Activated CD4-positive, alpha-beta T cell treated with anti-CD3 and anti-CD28 coated beads for 4 hours (primary cell): ENCODE data around the gene BTN1A1.
A peak's percentile ranks its signal among the peaks of the same experiment; 100 is the strongest.
"Not testable (repeated sequence)": the region's sequence is repeated elsewhere in the genome, so short reads cannot be mapped to it uniquely, and the experiment has no call there.

Experiments
- DNase-seq, 2 donors: peaks; one replicate each; pipeline ENCODE4 v3.0.0-alpha.2; 2020

The BTN1A1 gene

DNA sequence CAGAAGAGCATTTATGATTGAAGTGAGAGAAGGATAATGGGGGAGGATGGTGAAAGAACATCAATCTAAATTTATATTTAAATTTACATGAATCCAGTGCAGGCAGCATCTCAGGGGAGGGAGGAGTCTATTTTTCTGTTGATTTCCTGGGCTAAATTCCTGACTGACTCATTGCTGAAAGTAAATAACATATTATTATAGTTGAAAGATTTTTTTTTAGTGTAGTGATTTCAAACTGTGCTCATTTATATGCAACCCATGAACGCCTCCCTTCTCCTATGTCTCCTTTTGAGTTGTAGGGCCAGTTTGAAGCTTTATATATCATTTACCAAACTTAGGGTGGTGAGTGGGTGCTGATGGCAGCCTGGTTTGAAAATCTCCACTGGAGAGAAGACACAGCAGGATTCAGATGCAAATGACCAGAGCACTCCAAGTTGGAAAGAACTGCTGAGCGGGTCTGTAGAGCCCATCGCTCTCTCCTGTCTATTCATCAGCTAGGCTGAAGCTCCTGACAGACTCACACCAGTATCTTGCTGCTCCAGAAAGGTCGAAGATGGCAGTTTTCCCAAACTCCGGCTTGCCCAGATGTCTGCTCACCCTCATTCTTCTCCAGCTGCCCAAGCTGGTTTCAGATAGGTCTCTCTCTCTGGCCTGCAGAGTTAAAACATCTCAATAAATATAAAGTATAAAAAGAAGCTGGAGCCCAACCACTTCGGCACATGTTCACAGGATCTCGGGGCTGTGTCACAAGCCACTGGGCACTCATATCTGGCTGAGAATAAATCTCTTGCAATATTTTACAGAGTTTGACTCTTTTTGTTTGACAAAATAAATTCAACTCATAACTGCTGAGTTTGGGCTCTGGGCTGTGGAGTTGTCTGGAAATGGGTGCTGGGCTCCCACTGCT, 24.0 kb upstream of the BTN1A1 start:
- DNase-seq: no peak

GRCh38 chr6:26476896-26477295, 23.2 kb upstream of the BTN1A1 start:
- DNase-seq: no peak

- DNase-seq: no peak
Measured at GRCh38 chr6:26477426-26477825, 22.7 kb upstream of the BTN1A1 start.

DNA sequence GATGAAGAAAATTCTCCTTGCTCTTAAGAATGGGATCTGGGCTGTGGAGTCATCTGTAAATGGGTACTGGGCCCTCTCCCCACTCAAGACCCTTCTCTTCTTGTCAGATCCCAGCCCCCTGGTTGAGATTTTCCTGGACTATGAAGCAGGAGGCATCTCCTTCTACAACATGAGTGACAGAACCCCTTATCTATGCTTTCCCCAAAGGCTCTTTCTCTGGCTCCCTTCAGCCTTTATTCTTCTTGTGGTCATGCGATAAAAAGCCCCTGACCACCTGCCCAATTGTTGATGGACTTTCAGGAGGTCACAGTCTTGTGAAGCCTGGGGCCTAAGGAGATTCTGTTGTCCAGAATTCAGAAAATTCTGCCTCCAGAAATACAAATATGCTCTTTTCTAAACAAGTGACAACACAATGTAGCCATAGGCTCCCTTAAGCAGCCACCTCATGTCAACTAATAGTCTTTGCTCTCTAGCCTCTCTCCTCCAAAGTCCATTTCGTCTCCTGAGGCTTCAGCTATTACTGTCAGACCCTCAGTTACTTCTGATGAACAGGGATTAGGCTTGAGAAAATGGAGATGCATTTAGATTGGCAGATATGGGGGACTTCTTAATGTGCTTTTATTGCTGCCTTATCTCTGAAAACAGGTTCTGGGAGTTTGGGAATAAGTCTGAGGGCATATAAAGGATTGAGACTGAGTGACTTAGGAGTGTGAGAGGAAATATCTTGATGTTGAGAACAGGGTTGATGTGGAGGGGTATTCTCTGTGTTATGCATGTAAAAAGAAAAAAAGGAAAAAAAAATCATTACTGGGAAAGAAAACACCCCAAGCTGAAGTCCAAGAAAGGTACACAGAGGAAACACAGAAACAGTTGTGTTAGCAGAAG, 21.8 kb upstream of the BTN1A1 start:
- no peak for DNase-seq

GRCh38 chr6:26478985-26479278, 21.2 kb upstream of the BTN1A1 start:
- DNase-seq: no peak

- DNase-seq: no peak
Measured at GRCh38 chr6:26482338-26482737, 17.8 kb upstream of the BTN1A1 start.

DNA sequence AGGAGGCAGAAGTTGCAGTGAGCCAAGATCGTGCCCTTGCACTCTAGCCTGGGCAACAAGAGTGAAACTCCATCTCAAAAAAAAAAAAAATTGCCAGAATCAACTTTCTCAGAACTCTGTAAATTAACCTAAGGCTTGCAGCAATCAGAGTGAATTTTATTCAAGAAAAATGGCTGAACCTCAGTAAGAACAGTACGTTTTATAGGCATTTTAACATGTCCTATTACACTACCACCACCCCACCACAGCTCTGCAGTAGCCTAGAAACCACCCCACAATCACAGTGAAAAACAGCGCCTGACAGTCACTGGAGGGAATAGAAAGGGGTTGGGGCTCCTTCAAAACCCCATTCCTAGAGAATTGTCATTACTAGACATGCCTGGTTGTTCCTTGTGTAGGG, 16.4 kb upstream of the BTN1A1 start:
- no peak for DNase-seq

- DNase-seq: no peak
Measured at GRCh38 chr6:26484161-26484560, 15.9 kb upstream of the BTN1A1 start.

DNA sequence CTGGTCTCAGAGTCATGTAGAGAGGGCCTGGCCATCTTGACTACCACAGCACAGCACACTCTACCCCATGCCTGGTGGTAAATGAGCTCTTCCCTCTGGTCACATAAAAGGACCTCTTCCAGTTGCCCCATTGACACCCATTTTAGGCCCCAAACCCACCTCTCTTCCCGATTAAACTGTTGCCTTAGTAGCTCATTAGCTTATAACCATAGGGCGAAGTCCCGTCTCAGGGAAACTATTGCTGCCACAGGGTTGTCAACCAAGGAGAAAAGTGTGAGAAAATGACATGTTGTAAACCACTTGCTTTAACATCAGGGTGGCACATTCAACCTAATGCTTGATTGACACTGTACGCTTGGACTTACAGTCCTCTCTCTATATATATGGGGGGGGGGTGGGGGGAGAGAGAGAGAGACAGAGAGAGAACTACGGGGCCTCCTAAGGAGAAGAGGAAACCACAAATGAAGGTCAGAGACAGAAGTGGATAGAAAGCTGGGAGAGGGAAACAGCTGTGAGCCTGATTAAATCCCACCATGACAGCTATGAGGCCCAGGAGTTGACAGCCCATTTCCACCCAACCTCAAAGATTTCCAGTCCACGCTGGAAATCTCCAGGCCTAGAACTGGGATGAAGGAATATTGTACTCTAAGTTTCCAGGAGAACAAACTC, 14.9 kb upstream of the BTN1A1 start:
- no peak for DNase-seq

DNA sequence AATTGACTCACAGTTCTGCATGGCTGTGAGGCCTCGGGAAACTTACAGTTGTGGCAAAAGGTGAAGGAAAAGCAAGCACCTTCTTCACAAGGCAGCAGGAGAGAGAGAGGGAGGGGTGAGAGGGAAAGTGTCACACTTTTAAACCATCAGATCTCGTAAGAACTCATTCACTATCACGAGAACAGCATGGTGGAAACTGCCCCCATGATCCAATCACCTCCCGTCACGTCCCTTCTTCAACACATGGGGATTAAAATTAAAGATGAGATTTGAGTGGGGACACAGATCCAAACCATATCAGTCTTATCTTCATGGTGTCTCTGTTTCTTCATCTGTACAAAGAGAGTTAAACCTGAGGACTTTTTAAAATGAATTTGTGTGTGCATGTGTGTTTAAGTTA, 13.7 kb upstream of the BTN1A1 start:
- DNase-seq: no peak

- no peak for DNase-seq
Measured at GRCh38 chr6:26487466-26487865, 12.6 kb upstream of the BTN1A1 start.

DNA sequence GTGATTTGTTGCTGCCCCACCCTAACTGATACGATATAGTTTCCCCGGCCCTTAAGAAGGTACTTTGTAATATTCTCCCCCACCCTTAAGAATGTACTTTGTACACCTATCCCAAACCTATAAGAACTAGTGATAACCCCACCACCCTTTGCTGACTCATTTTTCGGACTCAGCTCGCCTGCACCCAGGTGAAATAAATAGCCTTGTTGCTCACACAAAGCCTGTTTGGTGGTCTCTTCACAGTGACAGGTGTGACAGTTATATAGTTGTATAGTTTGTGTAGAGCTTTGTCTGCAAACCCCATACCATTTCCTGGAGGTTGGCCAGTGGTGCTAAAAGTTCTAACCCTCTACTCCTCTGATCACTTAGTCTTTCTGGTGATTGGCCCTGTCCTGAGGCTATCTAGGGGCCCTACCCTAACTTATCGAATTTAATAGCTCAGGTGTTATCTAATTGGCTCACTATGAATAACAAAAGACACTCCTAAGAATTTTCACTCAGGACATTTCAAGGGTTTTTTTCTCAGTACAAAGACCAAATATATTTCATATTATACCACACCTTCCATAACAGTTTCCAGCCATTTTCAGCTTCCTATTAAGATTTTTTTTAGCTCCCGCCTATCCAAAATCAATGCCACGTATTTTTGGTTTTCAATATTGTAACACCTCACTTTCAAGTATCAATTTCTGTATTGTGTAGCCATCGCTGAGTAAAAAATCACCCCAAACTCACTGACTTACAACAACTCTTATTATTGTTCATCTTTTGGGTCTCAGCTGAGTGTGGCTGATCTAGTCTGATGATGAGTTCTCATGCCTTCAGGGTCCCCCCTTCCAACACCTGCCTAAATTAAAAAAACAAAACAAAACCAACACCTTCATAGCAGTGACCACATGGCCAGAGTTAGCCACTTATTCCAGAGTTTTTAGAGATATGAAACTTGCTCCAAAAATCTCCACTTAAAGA, 9.8 kb upstream of the BTN1A1 start:
- no peak for DNase-seq

GRCh38 chr6:26491604-26492003, 8.5 kb upstream of the BTN1A1 start:
- DNase-seq: no peak

- DNase-seq: no peak
Measured at GRCh38 chr6:26493258-26493657, 6.8 kb upstream of the BTN1A1 start.

GRCh38 chr6:26494117-26494516, 6.0 kb upstream of the BTN1A1 start:
- DNase-seq: no peak

GRCh38 chr6:26495281-26495680, 4.8 kb upstream of the BTN1A1 start:
- DNase-seq: no peak

GRCh38 chr6:26497610-26498009, 2.5 kb upstream of the BTN1A1 start:
- DNase-seq: no peak

DNA sequence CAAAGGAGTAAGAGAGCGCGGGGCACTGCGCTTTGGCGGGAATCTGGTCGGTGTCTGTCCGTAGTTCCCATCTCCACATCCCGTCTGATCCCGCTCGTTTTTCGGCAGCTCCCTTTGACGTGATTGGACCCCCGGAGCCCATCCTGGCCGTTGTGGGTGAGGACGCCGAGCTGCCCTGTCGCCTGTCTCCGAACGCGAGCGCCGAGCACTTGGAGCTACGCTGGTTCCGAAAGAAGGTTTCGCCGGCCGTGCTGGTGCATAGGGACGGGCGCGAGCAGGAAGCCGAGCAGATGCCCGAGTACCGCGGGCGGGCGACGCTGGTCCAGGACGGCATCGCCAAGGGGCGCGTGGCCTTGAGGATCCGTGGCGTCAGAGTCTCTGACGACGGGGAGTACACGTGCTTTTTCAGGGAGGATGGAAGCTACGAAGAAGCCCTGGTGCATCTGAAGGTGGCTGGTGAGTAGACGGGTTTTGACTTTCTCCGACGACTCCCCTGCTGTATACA, 1.4 kb downstream of the BTN1A1 start:
- DNase-seq: peak; percentile 26 to 27

DNA sequence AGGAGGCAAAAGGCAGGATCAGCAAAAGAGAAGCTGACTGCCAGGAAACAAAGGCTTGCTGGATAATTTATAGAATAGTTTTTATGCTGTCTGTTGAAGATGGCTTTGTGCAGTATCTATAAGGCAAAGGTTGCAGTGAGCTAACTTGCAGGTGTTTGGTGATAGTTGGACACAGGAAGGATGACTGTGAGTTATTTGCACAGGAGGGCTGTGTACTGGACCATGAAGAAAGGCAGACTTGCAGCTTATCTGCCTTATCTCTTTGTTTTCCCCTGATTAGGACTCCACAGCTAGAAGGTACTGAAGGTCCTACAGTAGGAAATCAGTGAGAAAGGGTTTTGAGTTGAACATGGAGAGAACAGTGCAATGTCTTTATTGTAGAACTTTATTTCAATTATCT, 2.1 kb downstream of the BTN1A1 start:
- no peak for DNase-seq

DNA sequence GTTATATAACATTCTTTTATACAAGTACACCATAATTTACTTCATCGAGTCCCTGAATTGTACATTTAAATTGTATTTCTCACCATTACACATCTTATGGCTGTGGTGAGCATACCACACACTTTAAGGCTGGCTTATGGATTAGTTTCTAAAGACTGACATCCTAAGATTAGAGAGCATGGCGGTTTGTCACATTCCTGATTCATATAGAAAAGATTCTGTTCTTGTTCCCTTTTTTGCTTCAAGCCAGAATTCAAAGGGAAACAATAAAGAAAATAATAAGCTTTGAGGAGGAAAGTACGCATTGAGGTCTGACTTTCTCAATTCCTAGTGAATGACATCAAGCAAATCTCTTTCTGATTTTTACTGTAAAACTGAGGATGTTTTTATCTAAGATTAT, 2.5 kb downstream of the BTN1A1 start:
- DNase-seq: no peak

GRCh38 chr6:26507658-26508057, 7.6 kb downstream of the BTN1A1 start:
- DNase-seq: no peak

DNA sequence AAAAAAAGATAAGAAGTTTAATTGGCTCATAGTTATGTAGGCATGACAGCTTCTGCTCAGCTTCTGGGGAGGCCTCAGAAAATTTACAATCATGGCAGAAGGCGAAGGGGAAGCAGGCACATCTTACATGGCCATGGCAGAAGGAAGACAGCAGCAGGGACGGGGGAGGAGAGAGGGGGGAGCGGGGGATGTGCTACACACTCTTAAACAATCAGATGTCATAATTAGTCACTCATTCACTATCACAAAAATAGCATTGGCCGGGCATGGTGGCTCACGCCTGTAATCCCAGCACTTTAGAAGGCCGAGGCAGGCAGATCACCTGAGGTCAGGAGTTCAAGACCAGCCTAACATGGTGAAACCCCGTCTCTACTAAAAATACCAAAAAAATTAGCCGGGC, 10.9 kb downstream of the BTN1A1 start:
- DNase-seq: not testable (repeated sequence)
